Skin of body (tissue), 2 donors: Measurements from ENCODE around the gene KSR1. TPM values are rescaled to one million over a fixed set of nuclear protein-coding genes. Genes with fewer than 3 reads are reported as not detected.

Experiments used
- DNase-seq: peaks from one replicate; lab custom pipeline; 2025; lab: John Stamatoyannopoulos, UW
- total RNA-seq: library from RNA; depleted of rRNA; stranded (reverse); fragments of >200 nt; gene quantifications from one replicate; pipeline ENCODE4 v1.2.3, GENCODE V29; 2014

The KSR1 gene
- total RNA-seq, 1 donor from 2014 or later = 32.7 TPM

DNA sequence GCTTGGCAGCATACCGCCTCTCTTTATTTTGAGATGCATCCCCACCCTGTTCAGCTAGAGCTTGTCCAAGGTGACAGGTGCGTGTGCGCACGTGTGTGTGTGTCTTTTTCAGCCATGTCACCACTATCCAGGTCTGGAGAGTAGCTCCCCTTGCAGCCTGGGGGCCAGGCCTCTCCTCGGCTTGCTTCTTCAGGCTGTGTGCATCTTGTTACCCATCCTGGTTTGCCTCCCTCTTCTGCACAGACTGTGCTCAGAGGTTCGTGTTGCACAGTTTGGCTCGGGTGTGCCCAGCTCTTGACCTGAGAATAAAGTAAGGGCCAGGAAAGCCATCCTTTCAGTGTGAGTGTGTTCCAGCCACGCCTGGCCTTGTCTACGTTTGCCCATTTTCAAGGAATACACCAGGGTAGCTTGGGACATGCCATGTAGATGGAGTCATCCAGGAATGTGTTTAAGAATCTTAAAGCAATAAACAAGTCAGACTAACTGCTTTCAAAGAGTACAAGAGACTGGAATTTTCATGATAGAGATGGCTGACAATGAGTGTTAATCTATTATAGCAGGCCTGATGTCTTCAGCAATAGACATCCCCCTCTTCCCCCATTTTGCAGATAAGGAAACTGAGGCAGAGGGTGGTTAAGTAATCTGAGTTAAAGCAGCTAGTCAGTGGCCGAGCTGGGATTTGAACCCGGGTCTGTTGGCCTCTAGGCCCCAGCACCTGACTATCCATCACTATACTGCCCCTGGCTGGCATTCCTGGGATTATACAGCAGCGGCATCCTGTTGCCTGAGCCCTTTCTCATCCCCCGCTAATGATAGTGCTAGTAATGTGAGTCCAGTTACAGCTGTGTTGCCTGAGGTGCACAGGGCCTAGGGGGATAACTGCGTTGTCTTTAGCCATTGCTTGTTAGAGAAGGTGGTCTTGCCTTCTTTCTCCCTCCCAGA, 77.9 kb downstream of the KSR1 start:
- no peak for DNase-seq

DNA sequence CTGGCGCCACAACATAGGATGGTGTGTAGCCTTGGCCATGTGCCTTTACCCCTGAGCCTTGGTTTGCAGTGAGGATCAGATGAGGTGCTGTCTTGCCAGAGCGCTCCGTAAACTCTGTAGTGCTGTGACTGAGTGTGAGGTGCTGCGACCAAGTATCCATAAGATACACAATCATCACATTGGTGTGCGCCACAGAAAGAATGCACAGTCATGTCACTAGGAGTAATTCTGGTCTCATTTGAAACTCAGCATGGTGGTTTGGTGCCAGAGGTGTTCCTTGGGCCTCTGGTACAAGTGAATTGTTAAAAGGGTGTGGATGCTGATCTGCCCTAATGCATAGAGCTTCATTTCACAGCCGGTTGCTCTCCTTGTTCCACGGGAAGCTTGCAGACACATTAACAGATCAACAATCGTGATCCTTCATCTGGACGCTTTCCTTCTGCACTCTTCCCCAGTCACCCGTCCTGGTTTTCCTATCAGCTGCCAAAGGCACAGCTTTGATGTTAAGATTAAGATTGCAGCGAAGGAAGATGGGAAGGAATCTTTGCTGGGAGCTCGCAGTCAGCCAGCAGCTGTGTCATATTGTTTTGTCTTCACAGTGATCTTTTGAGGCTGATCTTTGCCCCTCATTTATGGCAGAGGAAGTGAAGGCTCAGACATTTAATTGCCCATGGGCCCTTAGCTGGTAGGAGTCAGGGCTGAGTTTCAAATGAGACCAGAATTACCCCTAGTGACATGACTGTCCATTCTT, 79.1 kb downstream of the KSR1 start:
- no peak for DNase-seq

DNA sequence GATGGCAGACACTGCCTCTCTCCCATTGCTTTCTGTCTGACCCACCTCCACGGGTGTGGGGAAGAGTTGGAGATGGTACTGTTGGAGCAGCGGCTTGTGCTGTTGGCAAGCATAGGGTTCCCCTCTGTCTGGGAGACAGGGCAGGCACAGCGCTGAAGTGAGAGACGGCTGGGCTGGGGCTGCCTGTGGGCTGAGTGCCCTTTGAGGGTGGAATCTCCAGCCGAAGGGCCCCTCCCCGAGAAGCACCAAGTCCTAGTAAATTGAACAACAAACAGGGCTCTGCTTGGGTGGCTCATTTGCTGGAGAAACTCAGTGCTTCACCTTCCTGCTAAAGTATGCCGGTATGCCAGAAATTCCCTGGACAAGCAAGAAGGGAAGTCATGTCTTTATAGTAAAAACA, 79.7 kb downstream of the KSR1 start:
- no peak for DNase-seq

DNA sequence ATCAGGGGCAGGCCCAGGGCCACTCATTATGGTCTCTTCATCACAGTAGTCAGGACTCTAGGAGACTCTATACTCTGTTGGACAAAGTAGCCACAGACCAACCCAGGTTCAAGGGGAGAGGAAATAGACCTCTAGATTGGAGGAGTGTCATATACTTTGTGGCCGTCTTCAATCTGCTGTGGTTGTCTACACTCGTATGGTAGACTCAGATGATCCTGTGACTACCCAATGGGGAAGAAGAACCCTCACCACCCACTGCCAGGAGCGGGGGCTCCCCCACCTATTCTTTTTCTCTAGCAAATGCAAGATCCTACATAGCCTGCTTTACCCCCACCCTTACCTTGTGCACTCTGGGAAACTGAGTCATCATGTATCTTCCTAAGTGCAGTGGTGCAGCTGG, 80.5 kb downstream of the KSR1 start:
- DNase-seq = no peak

DNA sequence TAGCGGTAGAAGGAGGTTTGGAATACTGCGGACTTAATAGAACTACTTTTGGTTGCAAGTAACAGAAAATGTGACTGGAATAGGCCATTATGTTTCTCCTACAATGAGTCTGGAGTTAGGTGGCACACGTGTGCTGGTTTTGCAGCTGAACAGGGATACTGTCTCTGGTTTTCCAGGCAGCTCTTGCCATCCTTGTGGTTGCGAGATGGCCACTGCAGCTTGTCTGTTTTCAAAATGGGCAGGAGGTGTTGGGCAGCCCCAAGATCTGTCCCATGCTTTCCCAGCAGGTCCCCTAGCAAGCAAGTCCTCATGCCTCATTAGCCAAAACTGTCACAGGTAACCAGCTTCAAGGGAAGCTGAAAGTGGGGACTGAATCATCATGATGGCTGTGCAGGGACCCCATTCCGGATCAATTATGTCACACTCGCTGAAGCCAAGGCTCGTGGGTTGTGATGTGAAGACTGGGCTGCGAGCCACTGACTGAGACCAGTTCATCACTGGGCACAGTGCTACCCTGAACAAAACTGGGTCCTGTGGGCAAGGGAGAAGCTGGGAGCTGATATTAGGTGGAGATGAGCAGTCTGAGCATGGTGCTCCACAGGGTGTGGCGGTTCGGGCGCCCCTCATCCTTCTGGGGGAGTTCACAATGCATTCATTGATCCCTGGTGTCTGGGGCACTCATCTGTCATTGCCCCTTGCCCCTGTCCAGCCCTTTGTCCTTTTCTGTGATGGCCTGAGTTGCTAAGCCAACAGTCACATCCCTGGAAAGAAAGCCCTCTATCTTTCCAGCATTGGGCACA, 82.1 kb downstream of the KSR1 start:
- DNase-seq = no peak

DNA sequence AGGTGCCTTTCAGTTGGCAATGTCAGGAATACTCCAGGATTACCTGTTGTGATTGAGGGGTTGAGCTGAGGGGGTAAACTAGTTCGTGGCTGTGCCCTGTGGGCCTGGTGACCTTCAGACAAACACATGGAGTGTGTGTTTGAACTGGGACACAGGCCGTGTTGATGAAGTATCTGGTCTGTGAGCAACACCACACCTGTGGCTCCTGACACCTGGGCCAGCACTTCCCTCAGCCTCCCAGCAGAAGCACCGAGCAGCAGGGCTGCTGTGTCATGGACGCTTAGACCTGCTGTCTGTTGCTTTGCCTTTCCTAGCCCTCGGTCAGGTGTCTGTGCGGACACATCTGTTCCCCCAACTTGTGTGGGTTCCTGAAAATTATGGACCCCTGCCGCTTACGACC, 82.9 kb downstream of the KSR1 start:
- no peak for DNase-seq

DNA sequence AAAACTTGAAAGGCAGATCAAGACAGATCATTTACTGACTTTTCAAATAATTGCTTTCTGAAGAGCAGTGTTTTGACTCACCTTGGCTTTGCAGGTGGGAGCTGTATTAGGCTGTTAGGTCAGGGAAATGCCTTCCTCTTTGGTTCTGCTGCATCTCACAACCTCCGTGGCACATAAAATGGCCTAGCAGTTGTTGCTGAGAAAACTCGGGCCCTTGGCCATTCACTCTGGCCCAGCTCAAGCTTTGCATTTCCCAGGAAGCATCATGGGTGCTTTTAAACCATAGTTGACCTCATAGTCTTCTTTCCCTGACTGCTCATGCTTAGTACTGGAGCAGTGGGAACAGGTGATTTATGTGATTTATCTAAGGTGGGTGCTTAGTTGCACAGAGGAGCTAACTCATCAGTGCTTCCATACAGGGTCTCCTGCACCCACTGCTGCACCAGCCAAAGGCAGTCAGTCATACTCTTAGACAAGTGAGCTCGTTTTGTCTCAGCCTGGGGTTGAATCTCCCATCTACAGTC, 83.6 kb downstream of the KSR1 start:
- DNase-seq = no peak

DNA sequence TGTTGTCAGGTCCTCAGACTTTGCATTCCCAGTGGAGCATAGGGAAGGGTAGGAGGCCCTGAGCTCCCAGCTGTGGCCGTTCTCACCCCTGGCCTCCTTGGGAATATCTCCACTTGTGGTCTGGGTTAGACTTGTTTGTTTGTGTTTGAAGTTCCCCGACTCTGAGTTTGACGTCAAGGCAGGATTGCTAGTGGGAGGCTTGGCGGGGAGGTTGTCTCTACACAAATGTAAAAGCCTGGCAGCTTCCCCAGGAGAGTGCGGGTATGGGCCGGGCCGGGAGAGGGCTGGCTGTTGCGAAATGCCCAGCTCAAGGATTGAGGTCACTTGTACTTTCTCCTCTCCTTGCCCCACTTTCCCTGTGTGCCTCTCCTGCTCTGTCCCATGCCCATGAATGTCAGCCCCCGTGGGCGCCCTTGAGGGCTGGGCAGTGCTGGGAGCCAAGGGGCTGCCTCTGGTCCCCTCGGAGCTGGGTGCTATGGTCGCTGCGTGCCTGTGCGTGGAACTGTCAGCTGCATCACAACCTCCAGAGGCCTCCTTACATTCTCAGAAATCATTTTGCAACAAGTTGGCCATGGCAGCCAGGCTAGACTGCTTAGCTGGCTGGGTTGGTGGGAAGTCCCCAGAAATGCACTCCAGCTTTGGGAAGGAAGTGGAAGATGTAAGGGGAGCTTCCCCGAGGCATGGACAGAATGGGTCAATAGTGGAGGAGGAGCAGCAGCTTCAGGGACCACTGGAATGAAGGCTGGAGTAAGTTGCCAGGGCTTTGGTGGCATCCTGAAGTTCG, 84.3 kb downstream of the KSR1 start:
- no peak for DNase-seq

DNA sequence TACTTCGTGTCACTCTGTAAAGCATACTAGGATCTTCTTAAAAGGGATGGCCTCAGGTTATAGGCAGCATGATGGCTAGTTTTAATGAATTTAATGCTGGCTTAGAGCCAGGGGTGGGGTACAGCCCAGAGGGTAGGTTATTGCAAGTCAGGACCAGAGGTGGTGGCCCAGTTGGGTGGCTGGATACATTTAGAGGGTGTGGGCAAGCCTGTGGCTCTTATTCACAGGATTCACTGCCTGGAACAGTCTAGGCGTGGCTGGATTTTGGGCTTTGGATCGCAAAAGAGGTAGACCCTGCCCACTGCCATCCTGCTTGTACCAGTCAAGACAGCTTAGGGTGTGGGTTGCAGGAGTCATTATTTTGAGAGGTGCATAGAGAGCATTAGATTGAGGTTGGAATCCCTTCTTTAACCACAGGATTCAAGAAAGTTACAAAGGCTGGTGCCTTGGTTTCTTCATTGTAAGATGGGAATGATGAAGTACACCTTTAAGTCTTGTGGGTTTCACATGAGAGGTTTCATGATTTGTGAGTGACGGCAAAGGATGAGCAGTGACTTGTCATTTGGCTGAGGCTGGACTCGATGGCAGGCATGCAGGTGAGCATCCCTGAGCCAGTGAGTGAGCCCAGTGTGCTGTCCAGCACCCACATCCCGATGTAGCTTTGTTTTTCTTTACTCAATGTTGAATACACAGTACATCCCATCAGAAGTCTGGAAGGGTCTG, 85.2 kb downstream of the KSR1 start:
- DNase-seq = no peak

DNA sequence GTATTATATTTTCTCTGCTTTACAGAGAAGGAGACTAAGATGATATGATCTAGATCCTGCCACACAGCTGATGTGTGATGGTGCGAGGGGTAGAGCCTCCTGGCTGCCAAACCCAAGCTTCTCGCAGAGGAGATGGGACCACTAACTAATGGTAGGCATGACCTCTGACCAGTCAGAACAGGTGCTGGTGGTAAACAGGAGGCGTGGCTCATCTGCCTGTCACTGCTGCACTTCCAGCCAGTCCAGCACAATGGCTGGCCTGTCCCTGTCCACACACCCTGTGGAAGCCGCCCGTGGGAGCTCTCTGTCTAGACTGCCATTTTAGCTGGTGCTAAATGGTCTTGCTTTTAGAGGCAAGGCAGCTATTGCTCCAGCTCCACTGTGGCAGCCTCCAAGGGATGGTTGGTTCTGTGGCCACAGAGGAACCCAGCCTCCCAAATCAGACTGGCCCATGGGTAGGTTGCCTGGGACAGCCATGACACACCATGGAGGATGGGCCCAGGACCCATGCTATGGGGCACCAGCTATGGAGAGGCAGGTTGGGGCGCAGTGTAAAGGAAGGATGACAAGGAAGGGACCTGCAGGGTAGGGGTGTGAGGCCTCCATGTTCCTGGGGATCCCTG, 86.7 kb downstream of the KSR1 start:
- no peak for DNase-seq

DNA sequence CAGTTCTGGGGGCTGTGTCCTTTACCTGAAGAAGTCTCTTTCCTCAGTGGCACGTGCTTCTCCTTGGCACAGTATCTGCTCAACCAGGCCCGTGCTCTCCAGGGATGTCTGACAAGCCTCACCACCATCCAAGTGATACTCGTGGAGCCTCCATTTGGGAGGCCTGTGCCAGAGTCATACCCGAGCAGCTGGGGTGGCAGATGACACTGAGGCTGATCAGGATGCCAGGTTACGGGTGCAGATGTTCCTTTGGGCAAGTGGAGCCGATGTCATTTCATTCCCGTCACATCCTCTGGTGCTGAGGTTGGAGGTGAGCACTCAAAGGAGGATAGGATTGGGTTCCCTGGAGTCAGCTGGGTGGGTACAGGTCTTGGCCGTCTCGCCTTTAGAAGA, 87.2 kb downstream of the KSR1 start:
- no peak for DNase-seq

DNA sequence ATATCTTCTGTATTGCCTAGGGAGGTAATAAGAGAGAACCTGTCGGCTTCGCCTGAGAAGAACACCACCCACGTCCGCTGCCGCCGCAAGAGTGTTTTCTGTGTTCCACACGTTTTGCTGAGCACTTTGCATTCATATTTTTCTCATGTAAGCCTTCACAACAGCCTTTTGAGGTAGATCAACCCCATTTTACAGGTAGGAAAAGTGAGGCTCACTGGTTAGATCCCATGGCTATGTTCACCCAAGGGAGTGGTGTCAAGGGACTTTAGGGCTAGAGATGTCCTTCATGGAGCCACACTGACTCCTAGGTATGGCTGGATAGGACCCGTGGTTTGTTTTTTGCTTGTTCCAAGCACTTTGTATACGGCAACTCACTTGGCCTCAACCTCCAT, 87.7 kb downstream of the KSR1 start:
- DNase-seq = no peak

DNA sequence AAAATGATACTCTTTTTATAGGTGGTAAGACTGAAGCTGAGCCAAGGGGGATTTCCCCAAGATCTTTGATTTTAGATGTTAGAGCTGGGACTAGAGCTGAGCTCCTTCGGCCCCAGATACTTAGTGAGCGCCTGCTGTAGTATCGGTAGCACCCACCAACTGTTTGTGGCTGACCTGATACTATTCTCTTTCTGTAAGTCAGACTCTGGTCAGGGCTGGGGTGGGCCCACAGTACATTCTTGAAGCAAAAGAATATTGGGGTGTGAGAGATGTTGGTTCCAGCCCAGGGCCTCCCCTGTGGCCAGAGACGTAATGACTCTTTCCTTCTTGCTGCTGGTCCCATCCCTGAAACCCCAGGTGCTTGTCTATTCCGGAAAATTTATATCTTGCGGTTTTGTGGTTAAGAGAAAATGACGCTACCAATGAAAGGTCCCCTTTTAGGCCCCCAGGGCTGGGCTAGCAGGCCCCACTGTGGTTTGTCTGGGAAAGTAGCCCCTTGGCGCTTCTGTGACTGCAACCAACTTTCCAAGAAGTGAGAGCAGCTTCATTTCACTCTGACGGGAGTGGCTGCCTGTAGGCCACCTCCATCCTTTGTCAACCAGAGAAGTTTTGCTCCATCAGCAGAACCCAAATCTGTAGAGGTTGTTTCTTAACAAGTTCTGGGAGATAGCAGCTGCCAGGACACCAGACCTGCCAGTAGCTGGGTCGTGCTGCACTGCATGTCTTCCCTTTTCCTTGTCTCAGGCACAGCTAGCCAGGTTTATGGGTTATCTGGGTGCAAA, 88.3 kb downstream of the KSR1 start:
- no peak for DNase-seq

DNA sequence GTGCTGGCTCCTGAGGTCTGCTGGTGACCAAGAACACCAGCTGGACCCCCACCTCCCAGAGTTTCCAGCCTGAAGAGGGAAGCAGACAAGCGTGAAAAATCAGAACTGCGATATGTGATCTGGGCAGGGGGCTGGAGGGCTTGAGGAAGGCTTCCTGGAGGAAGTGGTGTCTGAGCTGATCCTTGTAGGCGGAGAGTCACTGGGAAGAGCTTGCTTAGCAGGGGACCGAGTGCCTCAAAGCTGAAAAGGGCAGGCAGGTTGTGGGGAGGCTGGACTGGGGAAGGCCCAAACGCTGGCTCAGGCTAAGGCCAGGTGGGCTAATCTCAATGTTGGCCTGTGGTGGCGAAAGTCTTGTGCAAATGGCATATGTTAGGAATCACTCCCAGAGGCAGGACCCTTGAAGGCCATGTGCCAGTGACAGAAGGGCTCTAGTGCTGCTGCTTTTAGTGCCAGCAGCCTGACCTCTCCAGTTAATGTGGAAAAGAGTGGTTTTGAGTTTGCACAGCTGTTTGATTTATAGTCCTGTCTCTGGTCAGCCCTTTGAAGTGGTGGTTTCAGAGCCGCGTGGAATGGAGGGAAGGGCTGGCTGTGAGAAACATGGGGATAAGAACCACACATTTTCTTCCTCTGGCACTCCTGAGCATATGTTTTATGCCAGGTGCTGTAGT, 89.4 kb downstream of the KSR1 start:
- no peak for DNase-seq

DNA sequence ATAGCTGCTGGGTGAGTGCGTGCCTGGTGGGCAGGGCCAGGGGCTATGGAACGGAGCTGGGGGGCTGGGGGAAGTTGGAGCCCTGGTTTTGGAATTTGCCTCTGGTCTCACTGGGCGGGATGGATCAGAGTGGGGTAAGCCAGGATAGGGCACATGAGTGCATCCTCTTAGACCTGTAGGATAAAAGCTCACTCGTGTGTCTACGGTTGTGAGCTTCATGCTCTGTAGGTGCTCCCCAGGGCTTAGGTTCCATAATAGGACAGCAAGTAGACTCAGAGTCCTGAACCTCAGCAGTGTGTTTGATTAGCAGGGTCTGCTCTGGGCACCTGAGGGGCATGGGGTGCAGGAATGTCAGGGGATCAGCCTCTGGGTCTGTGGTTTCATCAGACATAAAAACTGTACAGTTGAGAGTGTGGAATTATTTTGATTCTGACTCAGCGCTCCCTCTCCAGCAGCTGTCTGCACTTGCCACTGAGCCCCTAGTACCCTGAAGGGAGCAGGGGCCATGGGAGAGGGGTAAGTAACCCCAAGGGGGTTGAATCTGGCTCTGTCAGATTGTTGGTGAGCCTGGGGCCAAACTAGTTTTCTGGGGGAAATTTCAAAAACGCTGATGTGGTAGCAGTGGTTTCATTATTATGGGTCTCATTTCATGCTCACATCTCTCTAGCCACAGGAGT, 90.5 kb downstream of the KSR1 start:
- no peak for DNase-seq

DNA sequence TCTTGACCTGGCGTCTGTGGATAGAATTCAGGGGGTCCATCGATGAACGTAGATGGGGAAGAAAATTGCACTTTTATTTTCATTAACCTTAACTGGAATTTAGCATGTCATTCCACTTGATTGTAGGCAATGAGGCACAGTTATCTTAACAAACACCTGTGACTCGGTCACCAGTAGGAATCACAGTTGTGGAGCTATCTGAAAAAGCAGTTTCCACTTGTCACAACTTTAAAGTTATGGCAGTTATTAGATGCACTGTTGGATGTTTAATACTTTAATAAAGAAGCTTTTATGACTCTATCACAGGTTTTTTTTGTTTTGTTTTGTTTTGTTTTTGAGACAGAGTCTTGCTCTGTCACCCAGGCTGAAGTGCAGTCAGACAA, 91.0 kb downstream of the KSR1 start:
- DNase-seq = no peak

DNA sequence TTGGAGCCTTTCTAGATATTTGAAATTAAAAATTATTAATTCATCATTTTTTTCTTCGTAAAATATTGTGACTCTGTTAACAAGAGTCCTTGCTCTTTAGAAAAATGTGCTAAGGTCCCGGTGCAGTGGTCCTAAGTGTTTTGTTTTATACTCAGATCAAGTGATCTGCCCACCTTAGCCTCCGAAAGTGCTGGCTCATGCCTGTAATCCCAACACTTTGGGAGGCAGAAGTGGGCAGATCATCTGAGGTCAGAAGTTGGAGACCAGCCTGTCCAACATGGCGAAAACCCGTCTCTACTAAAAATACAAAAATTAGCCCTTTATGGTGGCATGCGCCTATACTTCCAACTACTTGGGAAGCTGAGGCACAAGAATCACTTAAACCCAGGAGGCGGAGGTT, 92.1 kb downstream of the KSR1 start:
- no peak for DNase-seq
